ENCODE data around the gene PPWD1.
"Not testable (repeated sequence)": the region's sequence is repeated elsewhere in the genome, so short reads cannot be mapped to it uniquely, and the experiment has no call there.

PPWD1 gene

GRCh38 chr5:65562731-65563701 lies at the start of gene PPWD1, which contains the start of gene CENPK:
TSS of gene PPWD1 (plus strand) at chr5:65563296. CDS start at chr5:65563311, 15 bp downstream.
TSS of gene CENPK (minus strand) at chr5:65563168. CDS start at chr5:65554907, 8,261 bp downstream.
- Histone ChIP-seq H3K27ac (peak within 1 kb of the TSS; percentile 68 to 95 (median 89)), H3K4me3 (peak within 1 kb of the TSS; percentile 73 to 95 (median 77))

- Histone ChIP-seq H3K27ac (no peak overlapping the region), H3K4me3 (no peak overlapping the region)
These were observed 37.4 kb upstream of the PPWD1 start for GRCh38 chr5:65525726-65526125.

- no peak overlapping the region for H3K4me3 ChIP-seq
These were observed 32.2 kb upstream of the PPWD1 start for GRCh38 chr5:65530904-65531303.

GRCh38 chr5:65535529-65535987 lies 27.5 kb upstream of the PPWD1 start:
- Histone ChIP-seq H3K4me3 (no peak overlapping the region), H3K27ac (no peak overlapping the region)

More at GRCh38 chr5:65530904-65531303, 32.2 kb upstream of the PPWD1 start:
- no peak overlapping the region for H3K27ac ChIP-seq

GRCh38 chr5:65539827-65540226 lies 23.3 kb upstream of the PPWD1 start:
- H3K27ac ChIP-seq, result no peak overlapping the region
- H3K4me3 ChIP-seq, result no peak overlapping the region

- Histone ChIP-seq H3K4me3 (no peak overlapping the region), H3K27ac (no peak overlapping the region)
These were observed 18.6 kb upstream of the PPWD1 start for GRCh38 chr5:65544473-65544872.

- Histone ChIP-seq H3K4me3 (no peak overlapping the region), H3K27ac (no peak overlapping the region)
These were observed 17.0 kb upstream of the PPWD1 start for GRCh38 chr5:65546141-65546540.

GRCh38 chr5:65548281-65548680 lies 14.8 kb upstream of the PPWD1 start:
- H3K4me3 ChIP-seq, result no peak overlapping the region

GRCh38 chr5:65553941-65554340 lies 9.2 kb upstream of the PPWD1 start:
- Histone ChIP-seq H3K27ac (no peak overlapping the region), H3K4me3 (no peak overlapping the region)

More at GRCh38 chr5:65548281-65548680, 14.8 kb upstream of the PPWD1 start:
- H3K27ac ChIP-seq, result no peak overlapping the region

- no peak overlapping the region for H3K27ac ChIP-seq
- H3K4me3 ChIP-seq, result no peak overlapping the region
These were observed 7.8 kb upstream of the PPWD1 start for GRCh38 chr5:65555287-65555686.

GRCh38 chr5:65556181-65556580 lies 6.9 kb upstream of the PPWD1 start:
- no peak overlapping the region for H3K4me3 ChIP-seq
- no peak overlapping the region for H3K27ac ChIP-seq

GRCh38 chr5:65556718-65557117 lies 6.4 kb upstream of the PPWD1 start:
- no peak overlapping the region for H3K4me3 ChIP-seq
- no peak overlapping the region for H3K27ac ChIP-seq

- peak overlapping the region in 20 of 21 experiments; percentile 72 to 95 (median 89) for H3K27ac ChIP-seq
- peak overlapping the region; percentile 73 to 95 (median 77) for H3K4me3 ChIP-seq
These were observed 681 bp downstream of the PPWD1 start for GRCh38 chr5:65563777-65564176.

- no peak overlapping the region for H3K27ac ChIP-seq
- H3K4me3 ChIP-seq, result no peak overlapping the region
These were observed 3.4 kb downstream of the PPWD1 start for GRCh38 chr5:65566505-65566904.

GRCh38 chr5:65570598-65571226 lies 7.6 kb downstream of the PPWD1 start:
- Histone ChIP-seq H3K4me3 (no peak overlapping the region), H3K27ac (no peak overlapping the region)

- Histone ChIP-seq H3K4me3 (no peak overlapping the region), H3K27ac (no peak overlapping the region)
These were observed 14.0 kb downstream of the PPWD1 start for GRCh38 chr5:65577141-65577540.

- Histone ChIP-seq H3K4me3 (no peak overlapping the region), H3K27ac (no peak overlapping the region)
These were observed 25.6 kb downstream of the PPWD1 start for GRCh38 chr5:65588694-65589093.

GRCh38 chr5:65601761-65602160 lies 38.7 kb downstream of the PPWD1 start:
- H3K27ac ChIP-seq, H3K4me3 ChIP-seq: not testable (repeated sequence)

- H3K27ac ChIP-seq, result no peak overlapping the region
- no peak overlapping the region for H3K4me3 ChIP-seq
These were observed 48.4 kb downstream of the PPWD1 start for GRCh38 chr5:65611524-65611923.

- Histone ChIP-seq H3K4me3 (no peak overlapping the region), H3K27ac (no peak overlapping the region)
These were observed 49.3 kb downstream of the PPWD1 start for GRCh38 chr5:65612298-65612907.

Data from skin epidermis (tissue), 12 donors.